Tibial artery (tissue), 4 donors: Measurements from ENCODE around the gene ATP6V0D1.

Experiments
- DNase-seq, 2 donors: peaks; one replicate each; pipeline ENCODE4 v3.0.0-alpha.2; 2019
- H3K27ac ChIP-seq, 2 donors: fragments of 200-600 bp; sonication (generic) in 1 of 2; 1 replicate in 1 of 2; 2 replicates in 1 of 2; pipeline ENCODE4 v1.5.1; 2018 to 2019; ENCODE audit warnings: mild to moderate bottlenecking in 1 of 2
- H3K27me3 ChIP-seq, 2 donors: fragments of 200-600 bp; sonication (generic) in 1 of 2; one replicate each; pipeline versions ENCODE4 v1.5.1 to v1.6.0; 2016 to 2019
- H3K36me3 ChIP-seq, 3 donors: fragments of 200-600 bp; sonication (generic) in 2 of 3; one replicate each; pipeline ENCODE4 v1.5.1; 2016 to 2019; ENCODE audit warnings: mild to moderate bottlenecking in 2 of 3
- H3K4me1 ChIP-seq, 4 donors: fragments of 200-600 bp; sonication (generic) in 2 of 4; 1 replicate in 3 of 4; 2 replicates in 1 of 4; pipeline ENCODE4 v1.5.1; 2016 to 2019
- H3K4me3 ChIP-seq, 2 donors: fragments of 200-600 bp; sonication (generic) in 1 of 2; 1 replicate in 1 of 2; 2 replicates in 1 of 2; pipeline ENCODE4 v1.5.1; 2018 to 2019; ENCODE audit warnings: mild to moderate bottlenecking in 2 of 2
- H3K9me3 ChIP-seq, 3 donors: fragments of 200-600 bp; sonication (generic) in 1 of 3; one replicate each; pipeline ENCODE4 v1.5.1; 2016 to 2019
- intact Hi-C: fragments of 100-400 bp; cut with DNase I; formaldehyde crosslinking; loops from one replicate; pipeline ENCODE4 v1.15.0; 2023; ENCODE audit warnings: low total_unique reads
- TF ChIP-seq, protein P1 (sequence below), 2 experiments: fragments of 200-600 bp in 1 of 2; fragments of 450-650 bp in 1 of 2; IDR thresholded peaks; one replicate each; pipeline ENCODE4 v1.5.1; 2017 to 2019; ENCODE audit warnings: antibody characterized with exemption in 2 of 2, mild to moderate bottlenecking in 1 of 2, moderate library complexity in 1 of 2

Gene ATP6V0D1

GRCh38 chr16:67445126-67445426, 35.9 kb downstream of the ATP6V0D1 start:
- DNase-seq = no peak
- H3K4me1 ChIP-seq = peaks cover 0 to 57% (median 18%) of the 10 kb centered on the region in 4 donors
- H3K4me3 ChIP-seq = no peak overlapping the region
- H3K36me3 ChIP-seq = peaks cover 0 to 63% (median 16%) of the 10 kb centered on the region in 3 donors
- TF ChIP-seq, protein P1, sequence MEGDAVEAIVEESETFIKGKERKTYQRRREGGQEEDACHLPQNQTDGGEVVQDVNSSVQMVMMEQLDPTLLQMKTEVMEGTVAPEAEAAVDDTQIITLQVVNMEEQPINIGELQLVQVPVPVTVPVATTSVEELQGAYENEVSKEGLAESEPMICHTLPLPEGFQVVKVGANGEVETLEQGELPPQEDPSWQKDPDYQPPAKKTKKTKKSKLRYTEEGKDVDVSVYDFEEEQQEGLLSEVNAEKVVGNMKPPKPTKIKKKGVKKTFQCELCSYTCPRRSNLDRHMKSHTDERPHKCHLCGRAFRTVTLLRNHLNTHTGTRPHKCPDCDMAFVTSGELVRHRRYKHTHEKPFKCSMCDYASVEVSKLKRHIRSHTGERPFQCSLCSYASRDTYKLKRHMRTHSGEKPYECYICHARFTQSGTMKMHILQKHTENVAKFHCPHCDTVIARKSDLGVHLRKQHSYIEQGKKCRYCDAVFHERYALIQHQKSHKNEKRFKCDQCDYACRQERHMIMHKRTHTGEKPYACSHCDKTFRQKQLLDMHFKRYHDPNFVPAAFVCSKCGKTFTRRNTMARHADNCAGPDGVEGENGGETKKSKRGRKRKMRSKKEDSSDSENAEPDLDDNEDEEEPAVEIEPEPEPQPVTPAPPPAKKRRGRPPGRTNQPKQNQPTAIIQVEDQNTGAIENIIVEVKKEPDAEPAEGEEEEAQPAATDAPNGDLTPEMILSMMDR (IDR thresholded peaks at IDR 0.05) = no peak
- H3K27me3 ChIP-seq = no peaks in the 10 kb centered on the region
- intact Hi-C loops = no loop called here
- H3K27ac ChIP-seq = no peak overlapping the region
- no peaks in the 10 kb centered on the region for H3K9me3 ChIP-seq

- intact Hi-C loops = no loop called here
- Histone ChIP-seq H3K4me1 (peaks cover 0 to 51% (median 15%) of the 10 kb centered on the region in 4 donors), H3K27me3 (no peaks in the 10 kb centered on the region), H3K36me3 (peaks cover 0 to 63% (median 22%) of the 10 kb centered on the region in 3 donors), H3K9me3 (no peaks in the 10 kb centered on the region), H3K27ac (no peak overlapping the region), H3K4me3 (no peak overlapping the region)
- no peak for DNase-seq
- TF ChIP-seq, protein P1 (IDR thresholded peaks at IDR 0.05) = no peak
These were observed 36.5 kb downstream of the ATP6V0D1 start for GRCh38 chr16:67444259-67445125.

- H3K9me3 ChIP-seq = no peaks in the 10 kb centered on the region
- no peak overlapping the region for H3K4me3 ChIP-seq
- H3K27ac ChIP-seq = no peak overlapping the region
- H3K27me3 ChIP-seq = no peaks in the 10 kb centered on the region
- peaks cover 9 to 64% (median 35%) of the 10 kb centered on the region in 3 donors for H3K36me3 ChIP-seq
- H3K4me1 ChIP-seq = peaks cover 0 to 49% (median 15%) of the 10 kb centered on the region in 4 donors
- peak; percentile 76 to 80 for DNase-seq
- TF ChIP-seq, protein P1 (IDR thresholded peaks at IDR 0.05) = no peak
- intact Hi-C loops = no loop called here
These were observed 37.7 kb downstream of the ATP6V0D1 start for GRCh38 chr16:67443265-67443664.

- peaks cover 14 to 65% (median 40%) of the 10 kb centered on the region in 3 donors for H3K36me3 ChIP-seq
- DNase-seq = no peak
- no peaks in the 10 kb centered on the region for H3K27me3 ChIP-seq
- TF ChIP-seq, protein P1 (IDR thresholded peaks at IDR 0.05) = no peak
- no peak overlapping the region for H3K27ac ChIP-seq
- peaks cover 0 to 49% (median 15%) of the 10 kb centered on the region in 4 donors for H3K4me1 ChIP-seq
- H3K4me3 ChIP-seq = no peak overlapping the region
- no peaks in the 10 kb centered on the region for H3K9me3 ChIP-seq
- intact Hi-C loops = no loop called here
These were observed 38.2 kb downstream of the ATP6V0D1 start for GRCh38 chr16:67442581-67443255.

GRCh38 chr16:67441907-67442306, 39.0 kb downstream of the ATP6V0D1 start:
- TF ChIP-seq, protein P1 (IDR thresholded peaks at IDR 0.05) = no peak
- Histone ChIP-seq H3K36me3 (peaks cover 18 to 65% (median 41%) of the 10 kb centered on the region in 3 donors), H3K27ac (no peak overlapping the region), H3K27me3 (no peaks in the 10 kb centered on the region), H3K4me3 (no peak overlapping the region), H3K9me3 (no peaks in the 10 kb centered on the region), H3K4me1 (peaks cover 0 to 41% (median 15%) of the 10 kb centered on the region in 4 donors)
- intact Hi-C loops = no loop called here
- no peak for DNase-seq
